Measurements from ENCODE around the gene PRKAB2. TPM values are rescaled to one million over a fixed set of nuclear protein-coding genes. Genes with fewer than 3 reads are reported as not detected.
"Not testable (repeated sequence)": the region's sequence is repeated elsewhere in the genome, so short reads cannot be mapped to it uniquely, and the experiment has no call there.

Gene PRKAB2
- total RNA-seq, 2 experiments from 2014 or later = 4.8 to 7.0 TPM

DNA sequence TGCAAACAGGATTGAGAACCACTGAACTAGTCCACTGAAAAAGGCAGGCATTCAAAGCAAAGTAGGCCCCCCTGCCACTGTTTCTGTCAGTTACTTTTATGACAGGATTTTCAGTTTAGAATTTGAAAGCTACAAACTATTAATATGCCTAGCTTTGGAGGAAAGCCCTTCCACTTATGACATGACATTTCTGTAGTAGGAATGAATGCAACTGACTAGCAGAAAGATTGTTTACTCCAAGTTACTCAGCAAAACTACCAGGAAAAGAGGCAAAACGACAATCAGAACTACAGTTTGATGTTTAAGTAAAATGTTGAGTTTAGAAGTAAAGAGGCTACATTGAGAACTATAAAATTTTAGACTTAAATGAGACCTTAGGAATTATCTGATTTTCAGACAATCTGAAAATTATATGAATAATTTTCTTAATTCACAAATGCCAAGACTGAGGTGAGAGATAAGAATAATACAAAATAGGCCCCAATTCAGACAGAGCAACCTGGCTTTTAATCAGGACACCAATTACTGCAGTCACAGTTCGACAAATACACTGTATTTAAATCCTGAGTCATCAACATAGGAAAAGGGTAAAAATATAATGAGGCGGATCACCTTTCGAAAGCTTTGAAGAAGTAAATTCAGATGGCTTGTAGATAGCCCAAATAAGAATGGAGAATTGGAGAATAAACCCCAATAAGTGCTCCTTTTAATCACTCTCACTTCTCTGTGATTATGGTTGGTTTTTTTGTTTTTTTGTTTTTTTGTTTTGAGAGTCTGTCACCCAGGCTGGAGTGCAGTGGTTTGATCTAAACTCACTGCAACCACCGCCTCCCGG, 2.2 kb downstream of the PRKAB2 start:
- Mint-ChIP-seq H3K27ac (no peak overlapping the region), H3K4me3 (peak overlapping the region; percentile 95), H3K27me3 (no peaks in the 10 kb centered on the region), H3K36me3 (ENCODE audit: low read depth) (peaks cover 10% of the 10 kb centered on the region), H3K9me3 (ENCODE audit: low read depth) (no peaks in the 10 kb centered on the region), H3K4me1 (peaks cover 29% of the 10 kb centered on the region)
- ATAC-seq = no peak
- ChIA-PET POLR2A (interaction anchor here (0.7 kb wide), 1 partner anchor 86 kb away, joined by 4 read pairs; no protein-coding TSS in a partner anchor), CTCF (interaction anchor here (0.6 to 3.8 kb wide), 5 partner anchors 18 to 77 kb away, joined by 3 to 22 read pairs (median 4); partner anchors contain the start of gene CHD1L)
- no peak for DNase-seq
- intact Hi-C loops (cut with DNase I, micrococcal nuclease) = loop anchor here (5.0 kb wide), 4 partner anchors 88 to 432 kb away; partner anchors contain the start of genes BCL9 (in 1 of the 2) and NBPF12 (in 1 of the 2)

DNA sequence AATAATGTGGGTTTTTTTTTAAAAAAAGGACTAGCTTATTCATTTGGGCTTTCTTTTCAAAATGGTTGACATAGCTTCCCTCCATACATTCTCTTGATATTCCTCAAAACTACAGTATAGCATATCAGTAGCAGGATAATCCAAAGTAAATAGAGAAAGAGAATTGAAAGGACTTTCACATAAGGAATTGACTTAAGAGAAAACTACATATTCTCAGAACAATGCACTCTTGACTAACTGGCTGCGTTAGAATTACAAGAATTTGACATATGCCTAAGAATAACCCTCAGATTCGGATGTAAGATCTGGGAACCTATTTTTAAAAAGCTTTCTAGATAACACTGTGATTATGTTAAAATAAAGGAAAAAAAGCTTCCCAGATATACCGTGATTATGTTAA, 3.1 kb downstream of the PRKAB2 start:
- POLR2A ChIA-PET = no interaction called here
- peaks cover 14% of the 10 kb centered on the region for H3K36me3 Mint-ChIP-seq (ENCODE audit: low read depth)
- H3K9me3 Mint-ChIP-seq (ENCODE audit: low read depth) = no peaks in the 10 kb centered on the region
- H3K4me1 Mint-ChIP-seq = peaks cover 29% of the 10 kb centered on the region
- H3K27ac Mint-ChIP-seq = no peak overlapping the region
- no peak for DNase-seq
- ATAC-seq = no peak
- CTCF ChIA-PET = interaction anchor here (0.6 to 3.8 kb wide), 6 partner anchors 13 to 150 kb away, joined by 3 to 22 read pairs (median 4); partner anchors contain the start of gene CHD1L
- no peak overlapping the region for H3K4me3 Mint-ChIP-seq
- intact Hi-C loops (cut with DNase I, micrococcal nuclease) = no loop called here
- no peaks in the 10 kb centered on the region for H3K27me3 Mint-ChIP-seq

DNA sequence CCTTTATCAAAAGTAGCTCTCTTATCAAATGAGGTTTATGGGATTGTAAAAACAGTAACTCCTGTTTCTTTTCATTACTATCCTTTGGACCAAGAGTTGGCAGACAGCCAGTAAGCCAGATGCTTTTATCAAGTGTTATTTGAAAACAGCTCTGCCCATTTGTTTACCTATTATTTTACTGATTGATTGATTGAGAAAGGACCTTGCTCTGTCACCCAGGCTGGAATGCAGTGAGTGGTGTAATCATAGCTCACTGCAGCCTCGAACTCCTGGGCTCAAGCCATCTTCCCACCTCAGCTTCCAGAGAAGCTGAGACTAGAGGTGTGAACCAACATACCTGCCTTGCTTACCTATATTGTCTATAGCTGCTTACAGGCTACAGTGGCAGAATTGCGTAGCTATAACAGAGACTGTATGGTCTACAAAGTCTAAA, 3.6 kb downstream of the PRKAB2 start:
- Mint-ChIP-seq H3K27me3 (no peaks in the 10 kb centered on the region), H3K4me1 (peaks cover 26% of the 10 kb centered on the region), H3K27ac (no peak overlapping the region), H3K4me3 (no peak overlapping the region), H3K36me3 (ENCODE audit: low read depth) (peaks cover 14% of the 10 kb centered on the region), H3K9me3 (ENCODE audit: low read depth) (no peaks in the 10 kb centered on the region)
- POLR2A ChIA-PET = no interaction called here
- DNase-seq (no peak), ATAC-seq (no peak)
- CTCF ChIA-PET = interaction anchor here (0.6 to 3.8 kb wide), 8 partner anchors 12 to 151 kb away, joined by 3 to 22 read pairs (median 3); partner anchors contain the start of genes CHD1L and FMO5
- intact Hi-C loops (cut with DNase I, micrococcal nuclease) = no loop called here

DNA sequence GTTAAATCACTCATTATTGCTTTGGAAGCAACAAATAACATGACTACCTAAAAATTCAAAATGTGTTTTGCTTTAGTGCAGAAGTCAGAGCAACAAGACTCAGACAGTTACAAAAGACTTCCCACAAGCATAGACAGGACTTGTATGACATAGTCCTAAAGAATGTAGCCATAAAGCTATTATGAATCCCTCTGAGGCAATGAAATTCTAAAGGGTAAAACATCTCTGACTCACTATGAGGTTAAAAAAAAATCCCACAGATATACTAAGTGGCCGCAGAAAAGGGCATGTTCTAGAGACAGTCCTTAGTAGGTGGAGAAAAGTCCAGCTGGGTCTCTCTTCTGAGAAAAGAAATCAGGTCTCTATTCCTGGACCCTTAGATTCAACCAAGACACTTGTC, 4.9 kb downstream of the PRKAB2 start:
- CTCF ChIA-PET = no interaction called here
- no peaks in the 10 kb centered on the region for H3K27me3 Mint-ChIP-seq
- POLR2A ChIA-PET = no interaction called here
- no peak for ATAC-seq
- H3K27ac Mint-ChIP-seq = no peak overlapping the region
- H3K9me3 Mint-ChIP-seq (ENCODE audit: low read depth) = no peaks in the 10 kb centered on the region
- H3K4me3 Mint-ChIP-seq = no peak overlapping the region
- peaks cover 20% of the 10 kb centered on the region for H3K4me1 Mint-ChIP-seq
- DNase-seq = no peak
- peaks cover 14% of the 10 kb centered on the region for H3K36me3 Mint-ChIP-seq (ENCODE audit: low read depth)
- intact Hi-C loops (cut with DNase I, micrococcal nuclease) = no loop called here

DNA sequence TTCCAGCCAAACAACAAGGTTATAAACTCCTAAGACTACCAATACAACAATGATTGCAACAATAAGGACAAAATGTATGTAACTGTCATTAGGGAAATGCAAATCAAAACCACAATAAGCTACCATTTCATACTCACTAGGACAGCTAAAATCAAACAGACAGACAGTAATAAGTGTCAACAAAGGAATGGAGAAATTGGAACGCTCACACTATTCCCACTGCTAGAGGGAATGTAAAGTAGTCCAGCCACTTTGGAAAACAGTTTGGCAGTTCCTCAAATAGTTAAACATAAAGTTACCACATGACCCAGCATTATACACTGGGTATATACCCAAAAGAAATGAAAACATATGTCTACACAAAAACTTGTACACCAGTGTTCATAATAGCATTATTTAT, 9.3 kb downstream of the PRKAB2 start:
- POLR2A ChIA-PET = interaction anchor here (1.2 kb wide), 1 partner anchor 114 kb away, joined by 4 read pairs; no protein-coding TSS in a partner anchor
- H3K36me3 Mint-ChIP-seq (ENCODE audit: low read depth) = peaks cover 40% of the 10 kb centered on the region
- ATAC-seq (no peak), DNase-seq (no peak)
- no peaks in the 10 kb centered on the region for H3K4me1 Mint-ChIP-seq
- intact Hi-C loops (cut with DNase I, micrococcal nuclease) = loop anchor here in 1 of 2 experiments (2.0 kb wide), 1 partner anchor 20 kb away; no protein-coding TSS in a partner anchor
- CTCF ChIA-PET = interaction anchor here (0.8 kb wide), 1 partner anchor 57 kb away, joined by 3 read pairs; no protein-coding TSS in a partner anchor
- no peak overlapping the region for H3K27ac Mint-ChIP-seq
- no peaks in the 10 kb centered on the region for H3K9me3 Mint-ChIP-seq (ENCODE audit: low read depth)
- H3K27me3 Mint-ChIP-seq = no peaks in the 10 kb centered on the region
- no peak overlapping the region for H3K4me3 Mint-ChIP-seq

DNA sequence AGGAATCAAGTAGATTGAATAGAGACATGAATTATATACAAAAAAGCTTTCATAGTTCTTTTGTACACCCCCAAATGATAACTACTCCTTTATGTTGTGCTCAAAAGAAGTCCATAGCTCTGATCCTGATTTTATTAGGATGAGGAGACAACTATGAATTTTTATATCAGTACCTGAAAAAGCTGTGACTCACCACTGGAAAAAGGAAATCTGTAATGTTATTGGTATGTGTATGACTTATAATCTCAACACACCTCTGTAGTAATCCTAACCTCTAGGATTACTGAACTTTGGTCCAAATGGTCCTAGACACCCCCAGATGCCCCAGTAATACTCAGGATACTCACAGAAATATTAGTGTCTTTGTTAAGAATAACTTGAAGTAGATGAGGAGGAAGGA, 10.2 kb downstream of the PRKAB2 start:
- Mint-ChIP-seq H3K4me1 (no peaks in the 10 kb centered on the region), H3K9me3 (ENCODE audit: low read depth) (no peaks in the 10 kb centered on the region), H3K27ac (no peak overlapping the region), H3K36me3 (ENCODE audit: low read depth) (peaks cover 45% of the 10 kb centered on the region), H3K27me3 (no peaks in the 10 kb centered on the region), H3K4me3 (no peak overlapping the region)
- CTCF ChIA-PET = interaction anchor here (0.9 to 2.1 kb wide), 3 partner anchors 11 to 110 kb away, joined by 3 to 7 read pairs (median 5); partner anchors contain the start of gene CHD1L
- intact Hi-C loops (cut with DNase I, micrococcal nuclease) = loop anchor here in 1 of 2 experiments (2.0 kb wide), 1 partner anchor 21 kb away; no protein-coding TSS in a partner anchor
- POLR2A ChIA-PET = interaction anchor here (1.2 kb wide), 1 partner anchor 113 kb away, joined by 4 read pairs; no protein-coding TSS in a partner anchor
- no peak for DNase-seq
- no peak for ATAC-seq

DNA sequence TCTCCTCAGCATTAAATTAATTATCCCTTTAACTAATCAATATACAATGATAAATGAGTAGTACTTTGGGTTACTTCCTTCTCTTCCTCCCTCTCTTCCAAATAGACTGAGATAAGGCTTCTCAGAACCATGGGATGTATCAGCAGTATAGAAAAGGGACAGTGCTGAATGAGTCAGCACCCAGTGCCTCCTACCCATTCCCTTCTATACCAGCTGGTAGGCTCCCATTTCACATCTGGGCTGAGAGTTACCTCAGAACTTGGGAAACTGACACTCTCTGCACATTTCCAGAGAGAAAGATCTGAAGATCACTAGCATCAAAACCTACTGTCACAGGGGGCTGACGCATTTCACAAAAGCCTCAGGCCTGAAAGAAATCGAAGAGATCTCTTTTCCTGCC, 15.2 kb downstream of the PRKAB2 start:
- not testable (repeated sequence) for H3K27ac Mint-ChIP-seq, ATAC-seq

DNA sequence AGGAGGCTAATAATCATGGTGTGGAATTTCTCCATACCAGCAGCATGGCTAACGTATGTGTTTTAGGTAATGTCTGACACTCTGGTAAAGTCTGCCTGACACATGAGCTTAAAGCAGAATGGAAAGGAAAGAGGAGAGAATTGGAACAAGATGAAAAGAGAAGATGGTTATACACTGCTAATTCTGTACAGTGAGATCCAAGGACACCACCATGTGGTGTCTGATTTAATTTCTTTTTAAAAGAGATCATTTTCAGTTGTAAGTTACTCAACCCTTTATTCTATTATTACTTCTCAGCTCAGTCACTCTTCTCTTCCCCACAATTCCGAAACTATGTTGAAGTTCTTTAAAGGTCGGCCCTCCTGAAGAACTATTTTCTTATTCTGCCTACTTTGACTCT, 15.6 kb downstream of the PRKAB2 start:
- DNase-seq (no peak), ATAC-seq (no peak)
- H3K27ac Mint-ChIP-seq = no peak overlapping the region
- no peaks in the 10 kb centered on the region for H3K9me3 Mint-ChIP-seq (ENCODE audit: low read depth)
- ChIA-PET CTCF (interaction anchor here (0.6 to 0.9 kb wide), 2 partner anchors 12 to 17 kb away, joined by 3 read pairs; no protein-coding TSS in a partner anchor), POLR2A (no interaction called here)
- H3K4me3 Mint-ChIP-seq = no peak overlapping the region
- intact Hi-C loops (cut with DNase I, micrococcal nuclease) = no loop called here
- H3K4me1 Mint-ChIP-seq = no peaks in the 10 kb centered on the region
- no peaks in the 10 kb centered on the region for H3K27me3 Mint-ChIP-seq
- peaks cover 27% of the 10 kb centered on the region for H3K36me3 Mint-ChIP-seq (ENCODE audit: low read depth)

More for the DNA sequence above, 15.2 kb downstream of the PRKAB2 start:
- POLR2A ChIA-PET; H3K4me1 Mint-ChIP-seq; H3K4me3 Mint-ChIP-seq; H3K9me3 Mint-ChIP-seq (ENCODE audit: low read depth); H3K27me3 Mint-ChIP-seq; DNase-seq; intact Hi-C loops (cut with DNase I, micrococcal nuclease): not testable (repeated sequence)
- H3K36me3 Mint-ChIP-seq (ENCODE audit: low read depth) = peaks cover 29% of the 10 kb centered on the region
- CTCF ChIA-PET = interaction anchor here (0.9 kb wide), 1 partner anchor 16 kb away, joined by 3 read pairs; no protein-coding TSS in a partner anchor

DNA sequence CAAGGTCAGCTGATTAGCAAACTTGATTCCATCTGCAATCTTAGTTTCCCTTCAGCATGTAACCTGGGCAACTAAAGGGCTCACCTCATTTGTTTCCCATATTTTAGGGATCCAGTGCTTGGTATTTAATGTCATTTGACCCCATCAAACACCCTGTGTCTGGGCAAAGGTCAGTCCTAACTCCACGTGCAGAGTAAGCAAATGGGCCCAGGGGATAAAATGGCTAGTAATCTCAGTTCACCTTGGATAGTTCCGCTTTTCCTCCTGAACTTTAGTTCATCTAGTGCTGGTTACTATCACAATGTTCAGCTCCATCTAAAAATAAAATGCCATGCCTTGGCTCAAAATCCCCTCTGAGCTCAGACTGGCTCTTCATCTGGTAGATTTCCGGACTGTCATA, 19.5 kb downstream of the PRKAB2 start:
- ChIA-PET CTCF (no interaction called here), POLR2A (no interaction called here)
- no peaks in the 10 kb centered on the region for H3K27me3 Mint-ChIP-seq
- H3K4me1 Mint-ChIP-seq = no peaks in the 10 kb centered on the region
- peaks cover 3% of the 10 kb centered on the region for H3K36me3 Mint-ChIP-seq (ENCODE audit: low read depth)
- no peak for ATAC-seq
- intact Hi-C loops (cut with DNase I, micrococcal nuclease) = no loop called here
- no peak overlapping the region for H3K27ac Mint-ChIP-seq
- H3K9me3 Mint-ChIP-seq (ENCODE audit: low read depth) = no peaks in the 10 kb centered on the region
- no peak for DNase-seq
- no peak overlapping the region for H3K4me3 Mint-ChIP-seq

DNA sequence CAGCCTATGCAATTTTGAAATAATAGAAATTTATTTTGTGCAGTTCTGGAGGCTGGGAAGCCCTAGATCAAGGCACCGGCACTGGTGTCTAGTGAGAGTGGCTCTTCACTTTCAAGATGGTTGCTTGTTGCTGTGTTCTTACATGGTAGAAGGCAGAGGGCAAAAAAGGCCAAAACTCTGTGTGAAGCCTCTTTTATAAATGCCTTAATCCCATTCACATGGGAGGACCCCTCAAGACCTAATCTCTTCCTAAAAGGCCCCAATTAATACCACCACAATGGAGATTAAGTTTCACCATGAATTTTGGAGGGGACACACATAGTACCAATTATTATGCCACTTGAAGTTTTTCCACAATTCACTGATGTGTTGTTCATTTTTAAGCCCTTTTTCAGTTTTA, 21.0 kb downstream of the PRKAB2 start:
- POLR2A ChIA-PET = no interaction called here
- CTCF ChIA-PET = no interaction called here

DNA sequence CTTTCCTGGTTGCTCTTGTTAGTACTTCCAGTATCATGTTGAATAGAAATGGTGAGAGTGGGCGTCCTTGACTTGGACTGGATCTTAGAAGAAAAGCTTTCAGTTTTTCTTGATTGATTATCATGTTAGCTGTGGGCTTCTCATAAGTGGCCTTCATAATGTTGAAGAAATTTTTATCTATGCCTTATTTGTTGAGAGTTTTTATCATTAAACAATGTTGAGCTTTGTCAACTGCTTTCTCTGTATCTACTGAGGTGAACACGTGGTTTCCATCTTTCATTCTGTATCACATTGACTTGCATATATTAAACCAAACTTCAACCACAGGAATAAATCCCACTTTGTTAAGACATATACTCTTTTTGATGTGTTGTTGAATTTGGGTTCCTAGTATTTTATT, 29.4 kb downstream of the PRKAB2 start:
- DNase-seq (no peak), ATAC-seq (no peak)
- Mint-ChIP-seq H3K36me3 (ENCODE audit: low read depth) (no peaks in the 10 kb centered on the region), H3K27me3 (peaks cover 23% of the 10 kb centered on the region), H3K27ac (no peak overlapping the region), H3K4me1 (no peaks in the 10 kb centered on the region), H3K9me3 (ENCODE audit: low read depth) (no peaks in the 10 kb centered on the region), H3K4me3 (no peak overlapping the region)
- ChIA-PET POLR2A (no interaction called here), CTCF (no interaction called here)
- intact Hi-C loops (cut with DNase I, micrococcal nuclease) = no loop called here

More for the DNA sequence above, 21.0 kb downstream of the PRKAB2 start:
- DNase-seq = no peak
- H3K27me3 Mint-ChIP-seq = no peaks in the 10 kb centered on the region
- no peak overlapping the region for H3K4me3 Mint-ChIP-seq
- ATAC-seq = no peak
- H3K27ac Mint-ChIP-seq = no peak overlapping the region
- H3K36me3 Mint-ChIP-seq (ENCODE audit: low read depth) = no peaks in the 10 kb centered on the region
- H3K4me1 Mint-ChIP-seq = no peaks in the 10 kb centered on the region
- intact Hi-C loops (cut with DNase I, micrococcal nuclease) = no loop called here
- no peaks in the 10 kb centered on the region for H3K9me3 Mint-ChIP-seq (ENCODE audit: low read depth)
